ENCODE results near the gene CLCNKA. TPM values are rescaled to one million over a fixed set of nuclear protein-coding genes. Genes with fewer than 3 reads are reported as not detected.

The CLCNKA gene
- total and polyA plus RNA-seq, 9 donors, result 0.08 to 2.4 (median 1.0) TPM; not detected in 1

- Histone ChIP-seq H3K36me3 (no peaks in the 10 kb centered on the region), H3K4me3 (no peak overlapping the region), H3K27me3 (no peaks in the 10 kb centered on the region), H3K9me3 (no peaks in the 10 kb centered on the region), H3K27ac (peak overlapping the region; percentile 94 to 98), H3K4me1 (ENCODE audit: insufficient read depth) (peaks cover 29% of the 10 kb centered on the region)
- intact Hi-C loops (cut with DNase I), result no loop called here
- WGBS, 3 donors, result 93 to 95% (median 94%) methylated on average over 25 of the region's 25 CpGs
- DNase-seq, result peak in 3 of 5 donors; percentile 47 to 57 (median 47)
- TF ChIP-seq CTCF (IDR thresholded peaks at IDR 0.05) (no peak), POLR2A (IDR thresholded peaks at IDR 0.05) (no peak), EP300 (IDR thresholded peaks at IDR 0.05) (no peak)
Observed at GRCh38 chr1:16015491-16015890, 6.3 kb upstream of the CLCNKA start.

GRCh38 chr1:16015960-16016901 lies 5.6 kb upstream of the CLCNKA start:
- 71 to 79% (median 76%) methylated on average over 23 of the region's 23 CpGs for WGBS, 3 donors
- no peaks in the 10 kb centered on the region for H3K9me3 ChIP-seq
- DNase-seq, result peak in 4 of 5 donors; percentile 37 to 57 (median 56)
- H3K4me1 ChIP-seq (ENCODE audit: insufficient read depth), result peaks cover 29% of the 10 kb centered on the region
- intact Hi-C loops (cut with DNase I), result no loop called here
- H3K4me3 ChIP-seq, result peak overlapping the region; percentile 37
- peak overlapping the region; percentile 94 to 98 for H3K27ac ChIP-seq
- TF ChIP-seq EP300 (IDR thresholded peaks at IDR 0.05), result no peak
- no peak for TF ChIP-seq POLR2A (IDR thresholded peaks at IDR 0.05)
- no peak for TF ChIP-seq CTCF (IDR thresholded peaks at IDR 0.05)
- H3K27me3 ChIP-seq, result no peaks in the 10 kb centered on the region
- no peaks in the 10 kb centered on the region for H3K36me3 ChIP-seq

GRCh38 chr1:16017076-16017460 lies 4.8 kb upstream of the CLCNKA start:
- H3K36me3 ChIP-seq, result no peaks in the 10 kb centered on the region
- H3K4me3 ChIP-seq, result peak overlapping the region; percentile 37
- 76 to 90% (median 83%) methylated on average over 9 to 10 of the region's 10 CpGs for WGBS, 3 donors
- DNase-seq, result peak in 4 of 5 donors; percentile 28 to 50 (median 48)
- TF ChIP-seq EP300 (IDR thresholded peaks at IDR 0.05) (no peak), POLR2A (IDR thresholded peaks at IDR 0.05) (no peak), CTCF (IDR thresholded peaks at IDR 0.05) (no peak)
- intact Hi-C loops (cut with DNase I), result no loop called here
- peaks cover 31% of the 10 kb centered on the region for H3K4me1 ChIP-seq (ENCODE audit: insufficient read depth)
- no peaks in the 10 kb centered on the region for H3K9me3 ChIP-seq
- peak overlapping the region; percentile 94 to 98 for H3K27ac ChIP-seq
- no peaks in the 10 kb centered on the region for H3K27me3 ChIP-seq

GRCh38 chr1:16017461-16018303 lies 4.2 kb upstream of the CLCNKA start, which contains the start of gene HSPB7:
Gene HSPB7 (minus strand): TSS chr1:16018043. CDS start chr1:16017963, 80 bp downstream.
- WGBS, 3 donors, result 6 to 13% (median 10%) methylated on average over 36 to 37 of the region's 37 CpGs
- Histone ChIP-seq H3K27me3 (no peaks in the 10 kb centered on the region), H3K4me1 (ENCODE audit: insufficient read depth) (peaks cover 28% of the 10 kb centered on the region), H3K4me3 (peak within 1 kb of the TSS; percentile 37), H3K36me3 (no peaks in the 10 kb centered on the region), H3K27ac (peak within 1 kb of the TSS; percentile 94 to 98), H3K9me3 (no peaks in the 10 kb centered on the region)
- TF ChIP-seq EP300 (IDR thresholded peaks at IDR 0.05), result no peak
- peak in 1 of 3 donors; percentile 29 for TF ChIP-seq CTCF (IDR thresholded peaks at IDR 0.05)
- TF ChIP-seq POLR2A (IDR thresholded peaks at IDR 0.05), result peak; percentile 24
- DNase-seq, result peak; percentile 89 to 97 (median 94)
- intact Hi-C loops (cut with DNase I), result no loop called here

Data from ovary (tissue), 9 donors.